ENCODE data around the gene LOXHD1.

LOXHD1 gene

DNA sequence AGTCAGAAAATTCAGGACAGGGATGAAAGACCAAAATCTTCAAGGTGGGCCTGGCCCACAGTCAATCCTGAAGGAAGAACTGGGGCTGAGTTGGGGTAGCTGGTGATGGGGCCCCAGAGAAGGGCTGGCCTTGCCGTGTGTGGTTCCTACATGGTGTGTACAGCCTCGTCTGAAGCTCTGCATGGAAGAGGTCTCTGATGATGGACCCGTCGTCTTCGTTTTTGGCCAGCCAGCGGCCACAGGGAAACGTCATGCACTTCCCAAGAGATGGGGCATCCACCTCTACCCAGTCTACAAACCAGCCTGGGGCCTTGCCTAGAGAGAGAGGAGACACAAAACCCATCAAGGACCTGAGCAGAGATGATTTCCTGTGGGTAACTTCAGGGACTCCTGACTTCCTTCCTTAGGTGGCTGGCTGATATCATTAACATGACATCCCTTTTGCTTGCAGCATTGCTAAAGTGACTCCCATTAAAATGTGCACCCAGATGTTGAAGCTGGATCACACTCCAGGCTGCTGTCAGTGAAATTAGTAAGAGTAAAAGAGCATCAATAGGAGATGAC is 115.3 kb downstream of the LOXHD1 start:
- no peak for DNase-seq (ENCODE audit: low read depth in 2 of 2)

DNA sequence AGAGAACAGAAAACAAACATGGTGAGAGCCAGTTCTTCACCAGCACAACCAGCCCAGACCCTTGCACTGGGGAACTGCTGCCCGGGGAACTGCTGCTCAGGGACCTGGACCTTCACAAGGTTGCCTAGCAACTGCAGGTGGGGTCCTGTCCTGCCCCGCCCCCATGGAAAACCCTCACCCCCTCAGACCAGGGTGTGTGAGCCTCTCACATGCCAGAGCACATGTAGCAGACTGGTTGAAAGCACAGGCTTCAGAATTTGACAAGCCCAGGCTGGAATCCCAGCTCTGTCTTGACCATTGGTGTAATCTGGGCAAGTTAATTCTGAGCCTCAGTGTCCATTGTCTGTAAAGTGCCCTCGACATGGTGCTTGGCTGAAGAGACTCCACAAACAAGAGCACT is 118.6 kb downstream of the LOXHD1 start:
- no peak for DNase-seq (ENCODE audit: low read depth in 2 of 2)

DNA sequence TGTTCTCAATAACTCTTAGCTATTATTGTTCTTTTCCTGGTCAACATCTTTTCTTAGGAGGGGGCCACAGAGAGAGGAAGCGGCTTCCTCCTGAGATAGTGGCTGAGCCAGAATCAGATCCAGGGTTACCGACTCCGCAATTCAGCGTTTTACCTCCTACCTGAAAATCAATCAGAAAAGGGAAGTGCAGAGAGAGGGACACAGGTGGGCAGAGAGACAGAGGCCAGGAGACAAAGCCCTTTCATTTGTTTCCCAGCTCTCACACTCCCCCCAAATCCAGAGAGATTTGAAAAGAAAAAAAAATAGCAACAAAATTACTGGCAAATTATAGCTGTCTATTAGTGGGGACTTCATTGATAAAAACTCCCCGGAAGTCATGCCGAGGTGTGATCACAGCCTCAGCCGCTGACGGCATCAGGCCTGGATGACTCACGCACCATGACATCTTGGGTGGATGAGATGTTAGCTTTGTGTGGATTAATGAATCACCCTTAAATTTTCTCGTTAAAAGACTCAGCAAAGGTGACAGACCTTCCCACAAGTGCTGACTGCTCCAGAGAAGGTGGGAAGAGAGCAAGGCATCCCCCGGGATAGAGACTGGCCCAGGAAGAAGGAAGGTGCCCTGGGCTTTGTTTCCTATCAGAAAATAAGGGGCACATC is 120.7 kb downstream of the LOXHD1 start:
- DNase-seq (ENCODE audit: low read depth in 2 of 2), result no peak

DNA sequence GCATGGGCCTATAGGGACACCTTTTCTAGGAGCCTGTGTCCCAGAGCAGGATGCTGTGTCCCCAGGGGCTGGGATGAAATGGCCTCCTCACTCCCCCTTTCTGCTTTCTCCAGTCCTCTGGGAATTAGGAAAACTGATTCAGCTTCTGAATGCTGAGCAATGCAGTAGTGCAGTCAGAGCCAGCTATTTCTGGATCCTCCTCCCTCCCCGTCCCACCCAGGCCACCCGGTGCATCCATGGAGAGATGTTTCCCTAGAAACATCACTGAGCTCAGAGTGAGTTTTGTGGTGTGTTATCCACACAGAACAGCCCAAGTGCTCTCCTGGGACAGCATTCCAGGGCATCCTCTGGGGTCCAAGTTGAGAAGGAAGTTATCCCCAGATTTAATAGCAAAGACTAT is 125.5 kb downstream of the LOXHD1 start:
- DNase-seq (ENCODE audit: low read depth in 2 of 2), result no peak

DNA sequence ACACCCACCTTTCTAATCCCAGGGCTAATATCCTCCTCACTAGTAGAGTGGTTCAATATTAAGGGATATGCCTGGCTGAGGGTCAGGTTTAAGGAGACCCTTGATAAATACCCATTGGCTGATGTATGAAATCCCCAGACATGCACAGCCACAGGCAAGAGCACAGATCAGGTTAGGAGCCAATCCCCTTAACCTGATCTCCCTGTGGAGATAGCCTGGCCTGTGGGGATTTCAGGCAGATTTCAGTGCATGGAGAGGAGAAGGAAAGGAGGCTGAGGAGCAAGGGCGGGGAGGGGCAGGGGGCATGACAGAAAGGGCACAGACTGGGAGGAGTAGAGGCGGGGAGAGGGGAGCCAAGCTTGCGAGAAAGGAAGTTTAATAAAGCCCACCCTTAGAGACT is 129.0 kb downstream of the LOXHD1 start:
- no peak for DNase-seq (ENCODE audit: low read depth in 2 of 2)

DNA sequence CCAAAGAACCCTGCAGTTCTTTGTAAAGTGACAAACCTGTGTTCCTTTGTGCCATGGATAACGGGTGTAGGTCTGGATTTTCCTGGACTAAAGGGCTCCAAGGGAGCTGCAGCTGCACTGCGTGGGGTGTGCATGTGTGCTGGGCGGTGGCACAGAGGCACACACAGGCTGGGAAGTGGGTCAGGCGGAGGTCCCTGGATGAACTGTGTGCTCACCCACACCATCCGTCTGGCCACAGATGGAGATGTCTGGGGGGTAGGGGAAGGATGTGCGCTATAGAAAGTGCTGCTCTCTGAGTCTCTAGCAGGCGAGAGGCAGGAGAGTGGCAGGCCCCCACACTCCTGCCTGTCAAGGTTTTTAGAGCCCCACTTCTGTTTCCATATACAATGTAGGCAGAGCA is 137.2 kb downstream of the LOXHD1 start:
- no peak for DNase-seq (ENCODE audit: low read depth in 2 of 2)

GRCh38 chr18:46518438-46518837 is 138.6 kb downstream of the LOXHD1 start:
- DNase-seq (ENCODE audit: low read depth in 2 of 2), result no peak

DNA sequence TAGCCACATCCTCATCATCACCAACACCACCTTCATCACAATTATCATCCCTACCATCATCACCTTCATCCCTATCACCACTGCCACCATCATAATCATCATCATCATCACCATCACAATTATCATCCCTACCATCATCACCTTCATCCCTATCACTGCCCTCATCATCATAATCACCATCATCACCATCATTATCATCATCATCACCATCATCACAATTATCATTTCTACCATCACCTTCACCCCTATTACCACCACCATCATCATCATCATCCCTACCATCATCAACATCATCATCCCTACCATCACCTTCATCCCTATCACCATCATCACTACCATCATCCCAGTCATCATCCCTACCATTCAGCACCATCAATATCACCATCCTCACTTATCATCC is 140.5 kb downstream of the LOXHD1 start:
- no peak for DNase-seq (ENCODE audit: low read depth in 2 of 2)

DNA sequence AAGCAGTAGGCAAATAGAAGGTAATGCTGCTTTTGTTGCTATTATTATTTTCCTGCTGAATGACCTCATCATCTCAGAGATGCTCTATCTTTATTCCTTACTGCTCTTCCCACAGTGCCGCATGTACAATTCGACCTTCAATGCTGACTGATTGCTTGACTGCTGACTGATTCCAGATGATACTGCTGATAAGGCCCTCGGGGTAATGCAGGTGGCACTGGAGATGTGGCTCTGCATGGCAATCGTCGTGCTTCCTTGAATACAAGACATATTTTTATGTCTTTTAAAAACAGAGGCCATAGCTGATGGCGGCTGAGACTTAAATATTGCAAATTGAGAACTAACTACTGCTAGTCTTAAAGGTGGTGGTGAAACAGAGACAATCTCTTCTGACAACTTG is 146.6 kb downstream of the LOXHD1 start:
- no peak for DNase-seq (ENCODE audit: low read depth in 2 of 2)

DNA sequence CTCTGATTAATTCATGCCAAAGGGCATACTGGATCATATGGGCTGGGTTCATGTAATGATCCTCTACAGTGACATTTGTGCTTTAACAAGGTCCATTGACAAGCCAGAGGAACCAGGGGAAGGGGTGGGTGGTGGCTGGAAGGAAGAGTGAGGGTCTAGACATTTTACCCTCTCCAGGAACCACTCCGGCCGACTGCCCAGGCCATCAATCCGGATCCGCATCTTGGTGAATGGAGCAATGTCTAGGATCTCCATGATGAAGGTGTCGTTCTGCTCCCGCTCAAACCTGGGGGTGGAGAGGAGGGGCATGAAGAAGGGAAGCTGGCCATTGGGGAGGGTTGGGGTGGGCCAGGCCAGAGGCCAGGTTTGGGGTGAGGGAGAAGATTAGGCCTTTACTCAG is 147.5 kb downstream of the LOXHD1 start:
- no peak for DNase-seq (ENCODE audit: low read depth in 2 of 2)

DNA sequence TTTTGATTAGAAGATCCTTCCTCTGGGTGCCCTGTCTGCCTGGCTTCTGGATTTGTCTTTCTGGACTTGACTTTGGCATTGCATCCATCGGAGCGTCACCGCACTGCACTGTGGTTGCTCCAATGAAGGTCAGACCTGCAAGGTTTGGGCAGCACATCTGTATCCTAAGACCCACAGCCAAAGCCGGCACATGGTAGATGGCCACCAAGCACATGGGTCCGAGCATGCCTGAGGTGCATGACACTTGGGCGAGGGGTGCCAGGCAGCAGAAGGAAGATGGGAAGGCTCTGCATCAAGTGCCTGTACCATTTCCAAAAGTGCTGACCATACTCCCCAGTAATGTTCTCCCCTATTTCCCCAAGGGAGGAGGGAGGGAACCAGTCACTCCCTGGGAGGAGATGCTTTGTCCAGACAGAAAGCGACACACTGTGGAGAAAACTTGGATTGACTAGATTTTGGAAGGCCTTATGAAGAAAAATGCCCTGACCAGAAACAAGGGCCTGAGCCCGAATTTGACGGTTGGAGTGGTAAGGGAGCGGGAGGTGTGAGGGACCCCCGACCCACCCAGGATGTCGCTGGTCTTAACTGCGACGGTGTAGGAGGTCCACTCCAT is 149.9 kb downstream of the LOXHD1 start:
- no peak for DNase-seq (ENCODE audit: low read depth in 2 of 2)

GRCh38 chr18:46502444-46502843 is 154.6 kb downstream of the LOXHD1 start:
- no peak for DNase-seq (ENCODE audit: low read depth in 2 of 2)

DNA sequence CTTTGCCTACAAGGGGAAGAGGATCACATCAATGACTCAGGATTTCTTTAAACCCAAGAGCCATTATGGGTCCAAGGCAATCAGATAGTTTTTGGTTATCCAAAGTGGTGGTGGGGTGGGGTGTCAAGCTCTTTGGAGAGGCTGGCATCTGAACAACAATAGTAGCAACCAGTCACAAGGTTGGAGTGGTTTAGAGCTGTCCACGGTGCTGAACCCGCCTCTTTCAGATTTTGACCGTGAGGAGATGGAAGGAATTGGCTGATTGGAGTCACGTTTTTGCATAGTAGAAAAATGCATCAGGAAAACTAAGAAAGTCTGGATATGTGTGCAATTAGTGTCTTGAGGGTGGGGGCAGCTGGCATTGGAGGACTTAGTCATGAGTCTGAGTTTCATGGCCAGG is 159.9 kb downstream of the LOXHD1 start:
- DNase-seq (ENCODE audit: low read depth in 2 of 2), result peak in 1 of 2 donors; percentile 3

DNA sequence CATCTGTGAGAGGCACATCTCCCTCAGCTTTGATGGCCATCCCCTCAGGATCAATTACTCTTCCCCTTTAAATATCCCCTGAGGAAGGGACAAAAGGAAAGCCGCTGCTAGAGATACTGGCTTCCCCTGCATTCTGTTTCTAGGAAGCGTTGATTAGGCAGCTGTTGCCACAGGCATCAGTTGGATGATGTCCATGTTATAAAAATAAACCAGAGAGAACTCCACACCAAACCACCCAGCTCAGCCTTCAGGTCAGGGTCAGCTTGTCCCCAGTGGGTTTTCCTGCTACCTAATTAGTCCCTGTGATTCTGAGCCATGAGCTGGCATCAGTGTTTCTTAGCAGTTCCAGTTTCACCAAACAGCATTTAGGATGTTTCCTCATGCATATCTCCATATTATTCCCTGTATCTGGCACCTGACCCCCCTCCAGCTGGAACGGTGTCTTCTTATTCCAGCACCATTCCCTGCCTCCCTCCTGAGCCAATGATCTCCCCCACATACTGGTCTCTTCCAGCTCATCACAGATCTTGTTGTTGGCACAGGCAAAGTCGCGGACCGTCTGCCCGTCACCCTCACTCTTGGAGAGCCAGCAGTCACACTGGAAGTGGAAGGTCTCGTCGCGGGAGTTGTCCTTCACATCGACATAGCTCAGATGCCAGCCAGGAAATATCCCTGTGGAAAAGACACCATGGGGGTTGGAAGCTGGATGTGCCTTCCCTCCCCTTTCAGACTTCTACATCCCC is 168.4 kb downstream of the LOXHD1 start:
- no peak for DNase-seq (ENCODE audit: low read depth in 2 of 2)

GRCh38 chr18:46485675-46486194 is 171.3 kb downstream of the LOXHD1 start:
- no peak for DNase-seq (ENCODE audit: low read depth in 2 of 2)

DNA sequence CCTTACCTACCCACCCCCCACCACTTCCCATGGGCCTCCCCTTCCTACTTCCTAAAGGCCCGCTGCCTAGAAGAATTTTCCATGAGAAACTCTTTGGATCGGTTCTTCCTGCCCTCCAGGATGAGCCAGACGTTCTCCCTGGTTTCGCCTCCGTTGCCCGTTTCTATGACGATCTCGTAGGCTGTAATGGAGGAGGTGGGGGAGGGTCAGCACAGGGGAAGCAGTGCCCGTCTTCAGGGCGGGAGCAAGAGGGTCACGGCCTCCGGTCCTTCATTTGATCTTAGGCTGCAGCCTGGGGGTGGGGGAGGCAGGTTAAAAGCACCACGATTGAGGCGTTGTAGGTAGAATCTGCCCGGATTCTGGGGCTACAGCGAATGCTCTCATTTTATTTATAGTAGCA is 172.0 kb downstream of the LOXHD1 start:
- no peak for DNase-seq (ENCODE audit: low read depth in 2 of 2)

GRCh38 chr18:46482831-46483230 is 174.2 kb downstream of the LOXHD1 start:
- no peak for DNase-seq (ENCODE audit: low read depth in 2 of 2)

GRCh38 chr18:46481847-46482245 is 175.2 kb downstream of the LOXHD1 start:
- no peak for DNase-seq (ENCODE audit: low read depth in 2 of 2)

GRCh38 chr18:46481048-46481846 is 175.8 kb downstream of the LOXHD1 start:
- peak; percentile 27 to 38 for DNase-seq (ENCODE audit: low read depth in 2 of 2)

- DNase-seq (ENCODE audit: low read depth in 2 of 2), result no peak
Measured at GRCh38 chr18:46480226-46480625, 176.8 kb downstream of the LOXHD1 start.

DNA sequence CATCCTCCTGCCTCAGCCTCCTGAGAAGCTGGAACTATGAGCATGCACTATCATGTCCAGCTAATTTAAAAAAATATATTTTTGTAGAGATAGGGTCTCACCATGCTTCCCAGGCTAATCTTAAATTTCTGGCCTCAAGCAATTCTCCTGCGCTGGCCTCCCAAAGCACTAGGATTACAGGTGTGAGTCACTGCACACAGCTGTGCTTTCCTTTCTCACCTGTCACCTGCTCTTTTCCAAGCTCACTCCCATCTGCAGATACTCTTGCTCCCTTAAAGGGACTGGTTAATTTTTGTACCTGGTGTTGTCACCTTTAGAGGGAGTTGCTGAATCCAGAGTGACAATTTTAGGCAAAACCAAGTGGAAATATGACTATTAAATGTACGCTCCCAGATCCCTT is 178.2 kb downstream of the LOXHD1 start:
- DNase-seq (ENCODE audit: low read depth in 2 of 2), result no peak

Measured in activated CD4-positive, alpha-beta T cell treated with anti-CD3 and anti-CD28 coated beads for 24 hours (primary cell).